Stimulated activated naive B cell treated with anti-CD40 and anti-IgM and Interleukin-4, amounts not matched to agents 10 μg/mL and 1 μg/mL and 100 μg/mL, for 72 hours (primary cell): Measurements from ENCODE around the gene AWAT2.

Source experiments
- ATAC-seq, 2 donors: fragments of 150-1000 bp; cut with Tn5 transposase; replicated peaks; 2 replicates each; pipeline ENCODE4 v1.10.0; 2021; ENCODE audit warnings: moderate library complexity in 1 of 2
- DNase-seq: peaks from one replicate; pipeline ENCODE4 v3.0.0; 2021
- H3K27ac Mint-ChIP-seq: one replicate; pipeline ENCODE4 v1.8.0; 2022; ENCODE audit warnings: mild to moderate bottlenecking, mixed read lengths
- H3K27me3 Mint-ChIP-seq, 2 donors: one replicate each; pipeline ENCODE4 v1.8.0; 2022; ENCODE audit warnings: mixed read lengths in 2 of 2
- H3K36me3 Mint-ChIP-seq, 2 donors: one replicate each; pipeline ENCODE4 v1.8.0; 2022; ENCODE audit warnings: mixed read lengths in 2 of 2, mild to moderate bottlenecking in 1 of 2
- H3K4me1 Mint-ChIP-seq, 2 donors: one replicate each; pipeline ENCODE4 v1.8.0; 2022; ENCODE audit warnings: mixed read lengths in 2 of 2, mild to moderate bottlenecking in 1 of 2
- H3K4me3 Mint-ChIP-seq, 2 donors: one replicate each; pipeline ENCODE4 v1.8.0; 2022; ENCODE audit warnings: mild to moderate bottlenecking in 2 of 2, mixed read lengths in 2 of 2, moderate library complexity in 1 of 2
- H3K9me3 Mint-ChIP-seq, 2 donors: one replicate each; pipeline ENCODE4 v1.8.0; 2022; ENCODE audit warnings: mixed read lengths in 2 of 2, mild to moderate bottlenecking in 1 of 2

Gene AWAT2

DNA sequence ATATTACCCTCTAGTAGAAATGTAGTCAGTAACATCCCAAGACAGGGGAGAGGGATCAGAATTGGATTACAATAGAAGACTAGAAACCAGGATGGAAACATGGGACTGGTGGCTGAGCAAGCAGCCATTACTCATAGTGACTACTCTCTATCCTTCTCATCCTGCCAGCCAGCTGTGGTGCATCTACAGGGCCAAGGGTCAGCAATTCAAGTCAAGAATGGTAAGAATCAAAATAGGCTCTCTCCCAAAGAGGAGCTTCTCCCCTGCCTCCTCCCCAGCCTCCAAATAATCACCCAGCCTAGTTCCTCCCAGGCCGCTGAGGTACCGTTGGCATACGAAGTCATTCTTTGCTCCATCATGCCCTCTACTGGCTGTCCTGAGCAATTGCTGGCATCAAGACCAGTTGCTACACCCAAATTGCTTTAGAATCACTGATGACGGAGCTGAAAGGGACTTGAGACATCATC is 19.4 kb downstream of the AWAT2 start:
- no peak overlapping the region for H3K4me3 Mint-ChIP-seq

DNA sequence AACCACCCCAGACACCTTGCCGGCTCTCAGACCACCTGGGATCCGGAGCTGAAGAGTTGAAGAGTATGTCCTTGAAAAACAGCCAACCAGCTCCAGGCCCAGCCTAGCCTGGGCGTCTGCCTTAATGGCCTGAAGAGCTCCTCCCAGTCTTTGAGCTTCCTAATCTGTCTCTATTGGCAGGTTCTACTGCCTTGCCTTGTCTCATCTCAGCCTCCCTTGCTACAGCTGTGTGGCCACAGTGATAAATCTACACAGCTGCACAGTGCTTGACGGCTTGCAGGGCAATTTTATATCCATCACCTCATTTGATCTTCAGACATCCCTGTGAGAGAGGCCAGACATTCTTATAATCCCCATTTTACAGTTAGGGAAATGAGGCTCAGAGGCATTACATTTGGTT is 19.9 kb downstream of the AWAT2 start:
- Mint-ChIP-seq H3K27ac (no peak overlapping the region), H3K36me3 (no peaks in the 10 kb centered on the region), H3K4me1 (peaks cover 4 to 8% of the 10 kb centered on the region in 2 donors), H3K4me3 (no peak overlapping the region), H3K9me3 (no peaks in the 10 kb centered on the region), H3K27me3 (peaks cover 24 to 52% of the 10 kb centered on the region in 2 donors)
- DNase-seq (no peak), ATAC-seq (no peak)

More for the DNA sequence above, 19.4 kb downstream of the AWAT2 start:
- H3K27ac Mint-ChIP-seq = no peak overlapping the region
- DNase-seq (peak; percentile 23), ATAC-seq (peak; percentile 60 to 72)
- peaks cover 4 to 8% of the 10 kb centered on the region in 2 donors for H3K4me1 Mint-ChIP-seq
- H3K27me3 Mint-ChIP-seq = peaks cover 24 to 52% of the 10 kb centered on the region in 2 donors
- no peaks in the 10 kb centered on the region for H3K36me3 Mint-ChIP-seq
- H3K9me3 Mint-ChIP-seq = no peaks in the 10 kb centered on the region

DNA sequence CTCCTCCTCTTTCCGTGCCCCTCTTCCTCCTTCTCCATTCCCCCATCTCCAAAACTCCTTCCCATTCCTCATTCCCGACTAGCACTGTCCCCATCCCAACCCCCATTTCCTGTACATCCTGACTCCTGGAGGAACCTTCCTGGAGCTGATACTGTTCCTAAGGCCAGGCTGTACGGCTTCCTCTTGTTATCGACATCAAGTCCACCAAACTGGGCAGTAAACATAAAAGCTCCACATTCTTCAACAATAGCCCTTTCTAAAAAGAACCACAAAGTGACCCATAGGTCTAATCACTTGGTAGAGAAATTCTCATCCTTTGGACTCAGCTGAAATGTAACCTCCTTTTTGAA is 22.9 kb downstream of the AWAT2 start:
- H3K4me1 Mint-ChIP-seq = no peaks in the 10 kb centered on the region

DNA sequence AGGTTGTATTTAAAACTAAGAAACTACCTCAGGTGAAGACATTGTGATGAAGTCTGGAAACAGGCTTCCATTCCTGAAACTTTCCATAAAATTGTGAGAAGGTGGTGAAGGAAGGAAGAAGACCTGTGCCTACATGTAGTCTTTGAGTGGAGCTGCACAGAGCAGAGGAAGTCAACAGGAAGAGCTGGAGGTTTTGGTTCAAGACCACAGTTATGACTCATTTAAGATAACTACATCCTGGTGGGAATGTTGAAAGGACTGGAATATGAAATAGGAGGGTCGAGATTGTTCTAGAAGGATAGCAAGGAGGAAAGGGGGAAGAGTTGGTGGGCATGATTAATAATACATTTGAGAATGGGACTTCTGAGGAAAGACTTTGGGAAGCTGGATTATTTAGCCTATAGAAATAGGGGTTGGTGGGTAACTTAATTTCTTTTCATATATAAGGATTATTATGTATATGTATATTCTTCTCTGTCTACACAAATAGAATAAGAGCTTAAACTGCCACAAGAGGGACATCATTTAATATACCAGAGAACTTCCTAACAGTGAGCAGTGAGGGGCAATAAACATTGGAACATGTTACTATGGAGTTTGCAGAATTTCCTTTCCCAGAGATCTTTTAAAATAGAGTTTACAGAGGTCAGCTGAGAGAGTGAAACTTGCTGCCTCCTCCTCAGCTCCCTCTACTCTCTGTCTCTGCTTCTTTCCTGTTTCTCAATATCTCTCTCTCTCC is 23.5 kb downstream of the AWAT2 start:
- Mint-ChIP-seq H3K27ac (no peak overlapping the region), H3K9me3 (no peaks in the 10 kb centered on the region), H3K36me3 (no peaks in the 10 kb centered on the region), H3K4me3 (no peak overlapping the region), H3K4me1 (no peaks in the 10 kb centered on the region), H3K27me3 (peaks cover 24 to 41% of the 10 kb centered on the region in 2 donors)
- ATAC-seq = no peak
- no peak for DNase-seq

More for the DNA sequence above, 22.9 kb downstream of the AWAT2 start:
- H3K36me3 Mint-ChIP-seq = no peaks in the 10 kb centered on the region
- H3K4me3 Mint-ChIP-seq = no peak overlapping the region
- ATAC-seq (no peak), DNase-seq (no peak)
- no peaks in the 10 kb centered on the region for H3K9me3 Mint-ChIP-seq
- H3K27ac Mint-ChIP-seq = no peak overlapping the region
- peaks cover 24 to 47% of the 10 kb centered on the region in 2 donors for H3K27me3 Mint-ChIP-seq

DNA sequence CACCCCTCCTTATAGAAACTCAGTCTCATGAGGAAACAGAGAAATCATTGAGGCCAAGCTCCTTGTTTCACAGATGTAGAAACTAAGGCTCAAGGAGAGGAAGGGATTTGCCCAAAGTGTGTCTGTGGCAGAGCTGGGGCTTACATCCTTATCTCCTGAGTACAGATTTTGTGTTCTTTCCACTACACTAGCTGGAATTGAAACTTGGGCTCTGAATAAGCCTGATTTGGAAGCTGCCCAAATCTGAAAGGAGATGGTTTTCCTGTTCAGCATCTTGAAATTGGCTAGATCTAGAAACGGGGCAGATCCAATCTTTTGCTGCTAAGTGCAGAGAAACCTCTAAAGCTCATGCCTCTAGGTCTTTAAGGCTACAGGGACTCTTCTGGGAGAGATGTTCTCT is 24.3 kb downstream of the AWAT2 start:
- ATAC-seq (no peak), DNase-seq (no peak)
- Mint-ChIP-seq H3K4me3 (no peak overlapping the region), H3K27ac (no peak overlapping the region), H3K36me3 (no peaks in the 10 kb centered on the region), H3K9me3 (no peaks in the 10 kb centered on the region), H3K27me3 (peaks cover 23 to 34% of the 10 kb centered on the region in 2 donors), H3K4me1 (no peaks in the 10 kb centered on the region)

DNA sequence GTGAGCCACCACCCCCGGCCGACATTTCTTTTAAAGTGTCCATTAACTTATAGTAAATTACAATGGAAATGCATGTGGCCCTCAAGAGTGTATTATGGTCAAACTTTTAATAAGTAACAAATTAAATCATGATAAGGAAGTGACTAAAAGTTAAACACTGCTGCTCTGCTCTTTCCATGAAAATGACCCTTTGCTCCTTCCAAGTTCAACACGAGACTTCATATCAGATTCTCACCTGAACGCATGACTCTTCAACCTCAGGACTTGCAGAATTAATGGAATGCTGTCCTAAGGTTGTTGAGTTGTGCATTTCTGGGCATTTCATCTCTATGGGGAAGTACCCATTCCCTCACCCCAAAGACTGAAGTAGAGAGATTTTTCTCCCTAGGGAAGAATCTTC is 27.1 kb downstream of the AWAT2 start:
- H3K4me1 Mint-ChIP-seq = no peaks in the 10 kb centered on the region
- DNase-seq (no peak), ATAC-seq (no peak)
- H3K36me3 Mint-ChIP-seq = no peaks in the 10 kb centered on the region
- H3K27me3 Mint-ChIP-seq = peaks cover 14 to 19% of the 10 kb centered on the region in 2 donors
- H3K9me3 Mint-ChIP-seq = peaks cover 3 to 4% of the 10 kb centered on the region in 2 donors
- H3K4me3 Mint-ChIP-seq = no peak overlapping the region
- no peak overlapping the region for H3K27ac Mint-ChIP-seq

DNA sequence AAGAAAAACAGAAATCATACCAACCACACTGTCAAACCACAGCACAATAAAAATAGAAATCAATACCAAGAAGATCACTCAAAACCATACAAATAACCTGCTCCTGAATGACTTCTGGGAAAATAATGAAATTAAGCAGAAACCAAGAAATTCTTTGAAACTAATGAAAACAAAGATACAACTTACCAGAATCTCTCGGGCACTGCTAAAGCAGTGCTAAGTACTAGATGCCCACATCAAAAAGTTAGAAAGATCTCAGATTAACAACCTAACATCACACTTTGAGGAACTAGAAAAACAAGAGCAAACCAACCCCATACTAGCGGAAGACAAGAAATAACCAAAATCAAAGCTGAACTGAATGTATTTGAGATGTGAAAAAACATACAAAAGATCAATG is 33.2 kb downstream of the AWAT2 start:
- H3K9me3 Mint-ChIP-seq = peaks cover 3 to 6% of the 10 kb centered on the region in 2 donors
- H3K4me3 Mint-ChIP-seq = no peak overlapping the region
- ATAC-seq (no peak), DNase-seq (no peak)
- H3K27ac Mint-ChIP-seq = no peak overlapping the region
- no peaks in the 10 kb centered on the region for H3K4me1 Mint-ChIP-seq
- H3K27me3 Mint-ChIP-seq = peaks cover 0 to 30% of the 10 kb centered on the region in 2 donors
- no peaks in the 10 kb centered on the region for H3K36me3 Mint-ChIP-seq

DNA sequence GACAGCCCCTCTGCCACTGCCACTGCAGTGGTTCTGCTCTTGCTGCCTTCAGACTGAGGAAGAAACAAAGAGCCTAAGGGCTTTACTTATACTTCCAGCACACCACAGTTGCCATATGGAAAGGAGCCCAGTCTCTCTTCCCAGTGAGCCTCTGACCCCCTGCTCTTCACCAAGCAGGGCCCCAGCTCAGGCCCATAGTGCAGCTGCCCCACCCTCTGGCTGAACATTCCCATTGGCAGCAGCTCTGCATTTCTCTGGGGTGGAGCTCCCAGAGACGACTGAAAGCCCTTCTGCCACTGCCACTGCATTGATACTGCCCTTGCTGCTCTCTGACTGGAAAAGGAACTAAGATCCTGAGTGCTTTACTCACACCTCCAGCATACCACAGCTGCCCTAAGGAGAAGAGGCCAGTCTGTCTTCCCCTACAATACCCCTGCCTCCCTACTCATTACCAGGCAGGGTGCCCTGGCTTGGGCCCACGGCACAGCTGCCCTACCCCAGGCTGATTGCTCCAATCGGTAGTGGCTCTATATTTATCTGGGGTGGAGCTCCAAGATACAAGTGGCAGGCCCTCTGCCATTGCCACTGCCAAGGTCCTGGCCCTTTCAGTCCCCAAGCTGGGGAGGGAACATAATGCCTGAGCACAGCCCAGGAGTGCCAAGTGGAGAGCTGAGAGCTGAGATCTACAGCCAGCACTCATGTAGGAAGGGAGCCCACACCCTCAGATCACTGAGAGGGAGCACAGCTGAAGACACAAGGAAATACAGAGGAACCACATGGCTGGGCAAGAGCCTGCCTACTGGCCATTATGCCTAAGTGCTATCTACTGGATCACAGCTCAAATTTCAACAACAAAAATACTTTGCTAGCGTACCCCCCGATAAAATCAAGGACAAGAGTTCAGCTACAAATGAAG is 36.0 kb downstream of the AWAT2 start:
- H3K27ac Mint-ChIP-seq = no peak overlapping the region
- no peak for DNase-seq
- no peaks in the 10 kb centered on the region for H3K36me3 Mint-ChIP-seq
- H3K4me3 Mint-ChIP-seq = no peak overlapping the region
- peaks cover 3 to 6% of the 10 kb centered on the region in 2 donors for H3K9me3 Mint-ChIP-seq
- peaks cover 0 to 35% of the 10 kb centered on the region in 2 donors for H3K27me3 Mint-ChIP-seq
- H3K4me1 Mint-ChIP-seq = no peaks in the 10 kb centered on the region
- no peak for ATAC-seq

DNA sequence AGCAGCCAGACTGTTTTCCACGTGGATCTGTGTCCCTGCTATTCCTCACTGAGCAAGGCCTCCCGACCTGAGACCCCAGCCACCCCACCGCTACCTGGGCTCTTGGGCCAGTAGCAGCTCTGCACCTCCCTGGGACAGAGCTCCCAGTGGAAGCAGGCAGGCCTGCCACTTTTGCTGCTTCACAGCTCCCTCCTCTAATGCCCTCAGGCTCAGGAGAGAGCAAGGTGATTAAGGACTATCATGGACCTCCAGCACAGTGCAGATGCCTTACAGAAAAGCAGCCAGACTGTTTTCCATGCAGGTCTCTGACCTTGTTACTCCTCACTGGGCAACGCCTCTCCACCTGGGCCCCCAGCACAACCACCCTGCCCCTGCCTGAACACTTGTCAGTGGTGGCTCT is 37.0 kb downstream of the AWAT2 start:
- DNase-seq (no peak), ATAC-seq (no peak)
- H3K27me3 Mint-ChIP-seq = peaks cover 0 to 35% of the 10 kb centered on the region in 2 donors
- H3K4me1 Mint-ChIP-seq = no peaks in the 10 kb centered on the region
- no peak overlapping the region for H3K4me3 Mint-ChIP-seq
- H3K27ac Mint-ChIP-seq = no peak overlapping the region
- H3K9me3 Mint-ChIP-seq = peaks cover 0 to 3% of the 10 kb centered on the region in 2 donors
- no peaks in the 10 kb centered on the region for H3K36me3 Mint-ChIP-seq

DNA sequence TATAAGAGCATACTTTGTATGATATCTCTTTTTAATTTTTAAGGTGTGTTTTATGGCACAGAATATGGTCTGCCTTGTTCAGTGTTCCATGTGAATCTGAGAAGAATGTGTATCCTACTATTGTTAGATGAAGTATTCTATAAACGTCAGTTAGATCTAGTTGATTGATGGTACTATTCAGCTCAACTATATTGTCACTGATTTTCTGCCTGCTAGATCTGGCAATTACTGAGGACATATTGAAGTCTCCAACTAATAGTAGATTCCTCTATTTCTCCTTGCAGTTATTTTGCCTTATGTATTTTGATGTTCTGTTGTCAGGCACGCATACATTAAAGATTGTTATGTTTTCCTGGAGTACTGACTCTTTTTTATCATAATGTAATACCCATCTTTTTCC is 39.8 kb downstream of the AWAT2 start:
- Mint-ChIP-seq H3K27me3 (peaks cover 0 to 35% of the 10 kb centered on the region in 2 donors), H3K27ac (no peak overlapping the region), H3K36me3 (no peaks in the 10 kb centered on the region), H3K4me1 (no peaks in the 10 kb centered on the region), H3K9me3 (peaks cover 0 to 6% of the 10 kb centered on the region in 2 donors), H3K4me3 (no peak overlapping the region)
- no peak for ATAC-seq
- no peak for DNase-seq

DNA sequence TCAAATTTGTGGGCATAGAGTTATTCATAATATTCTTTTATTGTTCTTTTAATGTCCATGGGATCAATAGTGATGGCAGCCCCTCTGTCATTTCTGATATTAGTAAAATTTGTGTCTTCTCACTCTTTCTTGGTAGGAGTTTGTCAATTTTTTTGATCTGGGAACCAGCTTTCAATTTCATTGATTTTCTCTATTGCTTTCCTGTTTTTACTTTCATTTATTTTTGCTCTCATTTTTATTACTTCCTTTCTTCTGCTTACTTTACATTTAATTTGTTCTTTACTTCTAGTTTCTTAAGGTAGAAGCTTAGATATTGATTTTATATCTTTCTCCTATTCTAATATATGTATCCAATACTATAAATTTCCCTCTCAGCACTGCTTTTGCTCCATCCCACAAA is 40.7 kb downstream of the AWAT2 start:
- ATAC-seq (no peak), DNase-seq (no peak)
- Mint-ChIP-seq H3K27me3 (peaks cover 0 to 25% of the 10 kb centered on the region in 2 donors), H3K9me3 (peaks cover 0 to 6% of the 10 kb centered on the region in 2 donors), H3K27ac (no peak overlapping the region), H3K4me1 (no peaks in the 10 kb centered on the region), H3K36me3 (no peaks in the 10 kb centered on the region), H3K4me3 (no peak overlapping the region)

DNA sequence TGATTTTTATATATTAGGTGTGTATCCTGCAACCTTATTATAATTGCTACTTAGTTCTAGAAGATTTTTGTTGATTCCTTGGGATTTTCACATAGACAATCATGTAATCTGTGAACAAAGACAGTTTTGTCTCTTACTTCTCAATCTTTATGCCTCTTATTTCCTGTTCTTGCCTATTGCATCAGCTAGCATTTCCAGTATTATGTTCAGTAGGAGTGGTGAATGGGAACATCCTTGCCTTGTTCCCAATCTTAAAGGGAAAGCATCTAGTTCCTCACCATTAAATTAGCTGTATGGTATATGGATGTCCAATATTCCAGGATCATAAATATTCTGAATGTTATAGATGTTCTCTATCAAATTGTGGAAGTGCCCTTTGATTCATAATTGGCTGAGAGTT is 41.8 kb downstream of the AWAT2 start:
- Mint-ChIP-seq H3K27ac (no peak overlapping the region), H3K27me3 (peaks cover 0 to 16% of the 10 kb centered on the region in 2 donors), H3K36me3 (no peaks in the 10 kb centered on the region), H3K4me3 (no peak overlapping the region), H3K4me1 (no peaks in the 10 kb centered on the region), H3K9me3 (peaks cover 0 to 6% of the 10 kb centered on the region in 2 donors)
- no peak for ATAC-seq
- DNase-seq = no peak

DNA sequence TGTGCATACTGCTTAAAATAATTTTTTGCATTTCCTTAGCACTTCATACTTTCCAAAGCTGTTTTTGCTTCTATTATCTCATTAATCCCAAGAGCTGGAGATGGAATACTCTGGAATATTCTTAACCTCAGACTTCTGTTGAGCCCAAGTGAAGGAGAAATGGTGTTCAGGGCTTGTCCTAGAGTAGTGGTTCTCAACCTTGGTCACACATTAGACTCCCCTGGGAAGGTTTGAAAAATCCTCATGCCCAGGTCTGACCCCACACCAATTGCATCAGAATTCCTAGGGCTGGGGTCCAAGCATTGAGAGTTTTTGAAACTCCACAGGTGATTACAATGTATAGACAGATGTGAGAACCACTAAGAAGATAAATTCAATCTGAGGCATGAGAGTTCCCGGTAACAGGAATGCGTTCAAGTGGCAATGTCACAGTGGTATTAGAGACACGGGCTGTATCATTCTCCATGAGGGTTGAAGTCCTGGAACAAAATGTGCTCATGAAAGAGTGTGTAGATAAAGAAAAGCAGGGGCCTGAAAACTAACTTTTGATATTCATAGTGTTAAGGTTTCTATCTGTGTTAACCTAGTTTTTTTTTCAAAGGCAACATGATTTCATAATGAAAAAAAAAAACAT is 47.9 kb downstream of the AWAT2 start:
- H3K4me1 Mint-ChIP-seq = no peaks in the 10 kb centered on the region
- peaks cover 0 to 7% of the 10 kb centered on the region in 2 donors for H3K27me3 Mint-ChIP-seq
- no peaks in the 10 kb centered on the region for H3K36me3 Mint-ChIP-seq
- no peak overlapping the region for H3K27ac Mint-ChIP-seq
- ATAC-seq (no peak), DNase-seq (no peak)
- peaks cover 3 to 6% of the 10 kb centered on the region in 2 donors for H3K9me3 Mint-ChIP-seq
- H3K4me3 Mint-ChIP-seq = no peak overlapping the region

DNA sequence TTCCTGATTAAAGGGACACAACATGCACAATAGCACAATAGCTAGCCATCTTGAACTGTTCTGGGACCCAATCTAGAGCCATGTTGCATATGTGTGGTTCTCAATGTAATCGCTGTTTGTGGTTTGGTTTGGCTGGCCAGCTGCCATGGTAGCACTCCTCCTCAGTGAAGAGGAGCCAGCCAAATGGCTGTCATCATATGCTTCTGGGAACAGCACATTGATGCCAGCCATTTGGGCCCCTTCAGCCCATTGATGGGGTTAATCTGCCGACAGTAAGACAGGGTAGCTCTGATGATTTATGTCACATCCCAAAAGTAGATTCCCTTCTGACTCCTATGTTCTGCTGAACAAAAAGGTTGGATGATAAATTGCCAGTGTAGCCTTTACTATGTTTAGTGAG is 48.5 kb downstream of the AWAT2 start:
- Mint-ChIP-seq H3K4me1 (no peaks in the 10 kb centered on the region), H3K4me3 (no peak overlapping the region), H3K27ac (no peak overlapping the region), H3K36me3 (no peaks in the 10 kb centered on the region), H3K9me3 (peaks cover 4 to 6% of the 10 kb centered on the region in 2 donors), H3K27me3 (peaks cover 0 to 10% of the 10 kb centered on the region in 2 donors)
- ATAC-seq (no peak), DNase-seq (no peak)
